Measurements from ENCODE around the gene DEDD.

DNA sequence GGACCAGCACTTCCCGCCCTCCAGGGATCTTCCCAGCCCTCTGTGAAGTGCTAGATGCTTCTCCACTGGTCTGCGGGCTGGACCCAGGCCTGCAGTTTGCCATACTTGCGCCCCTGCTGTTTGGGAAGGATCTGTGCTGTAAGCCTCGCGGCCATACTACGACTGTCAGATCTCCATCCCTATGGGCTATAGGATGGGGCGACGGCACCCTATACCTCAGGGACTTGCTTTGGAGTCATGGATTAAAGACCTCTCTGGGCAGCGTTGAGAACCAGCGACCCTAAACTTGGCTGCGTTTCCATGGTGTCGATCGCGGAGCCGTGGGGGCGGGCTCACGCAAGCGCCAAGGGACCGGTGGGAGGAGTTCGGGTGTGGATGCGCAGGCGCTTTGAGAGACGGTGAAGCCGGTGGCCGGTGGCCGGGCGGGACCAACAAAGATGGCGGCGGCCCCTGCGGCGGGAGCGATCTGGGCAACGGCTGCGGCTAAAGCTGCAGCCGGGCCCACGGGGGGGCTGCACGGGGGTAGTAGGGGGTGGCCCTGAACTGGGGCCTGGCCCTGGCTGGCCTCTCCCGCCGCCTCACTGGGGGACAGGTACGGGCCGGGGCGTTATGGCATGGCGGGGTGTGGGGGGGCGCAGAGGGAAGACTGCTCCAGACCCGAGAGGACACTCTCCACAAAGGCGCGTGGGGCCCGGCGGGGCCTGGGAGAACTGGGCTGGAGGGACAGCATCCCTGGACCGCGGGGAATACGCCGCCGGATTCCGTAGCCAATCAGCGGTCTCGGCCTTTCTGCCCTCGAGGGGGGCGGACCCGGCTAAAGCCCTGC, 26.8 kb upstream of the DEDD start, which contains the start of gene USP21:
- peak; percentile 53; the same call in 1 of the 2 replicates for TF ChIP-seq SIN3A (IDR thresholded peaks at IDR 0.05; ENCODE audit: low read depth, low read length)
- no peak for TF ChIP-seq GABPA (IDR thresholded peaks at IDR 0.05; ENCODE audit: low read depth)
- TF ChIP-seq CTCF (IDR thresholded peaks at IDR 0.05 in 2 of 3, conservative IDR thresholded peaks at IDR 0.05 in 1 of 3; ENCODE audit: control insufficient read depth in 2 of 3, extremely low read depth in 1 of 3, insufficient read depth in 1 of 3, low read depth in 3 of 3, low read length in 3 of 3): peak in 2 of 3 experiments; percentile 14 to 19; a peak in 2 of 6 replicates
- TF ChIP-seq SMC3 (IDR thresholded peaks at IDR 0.05; ENCODE audit: borderline replicate concordance, low read length): no peak
- no peak for TF ChIP-seq ESRRA (IDR thresholded peaks at IDR 0.05; ENCODE audit: low read length)
- no peak for TF ChIP-seq TCF3 (IDR thresholded peaks at IDR 0.05; ENCODE audit: borderline replicate concordance, insufficient read depth, low read depth, low read length)
- TF ChIP-seq ZNF207 (IDR thresholded peaks at IDR 0.05; ENCODE audit: borderline replicate concordance): no peak

Data from GM12878 (cell line).